NOMO-1 treated with dmso at 0.1 percent for 144 hours (cell line): Measurements from ENCODE around the gene IFT52.

ENCODE experiments used
- DNase-seq: peaks from one replicate; lab custom pipeline; 2025; ENCODE audit not compliant: unreplicated experiment; lab: John Stamatoyannopoulos, UW

IFT52 gene

DNA sequence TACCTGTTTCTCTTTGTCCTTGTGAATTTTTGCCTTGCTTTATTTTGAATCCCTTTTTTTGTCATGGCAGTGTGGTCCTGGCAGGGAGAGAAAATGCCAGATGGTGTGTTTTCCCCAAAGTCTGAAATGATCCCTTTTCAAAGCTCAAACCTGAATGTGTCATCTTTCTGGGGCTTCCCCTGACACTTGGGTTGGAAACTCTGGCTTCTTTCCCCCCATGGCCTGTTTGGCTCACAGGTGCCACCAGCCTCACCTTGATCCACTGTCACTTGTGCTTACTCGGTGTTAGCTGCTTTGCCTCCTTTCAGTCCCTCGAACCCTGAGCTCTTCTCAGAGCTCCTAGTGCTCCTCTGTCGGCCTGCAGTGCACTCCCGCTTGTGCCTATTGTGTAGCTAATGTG lies 98.4 kb downstream of the IFT52 start:
- DNase-seq: no peak

DNA sequence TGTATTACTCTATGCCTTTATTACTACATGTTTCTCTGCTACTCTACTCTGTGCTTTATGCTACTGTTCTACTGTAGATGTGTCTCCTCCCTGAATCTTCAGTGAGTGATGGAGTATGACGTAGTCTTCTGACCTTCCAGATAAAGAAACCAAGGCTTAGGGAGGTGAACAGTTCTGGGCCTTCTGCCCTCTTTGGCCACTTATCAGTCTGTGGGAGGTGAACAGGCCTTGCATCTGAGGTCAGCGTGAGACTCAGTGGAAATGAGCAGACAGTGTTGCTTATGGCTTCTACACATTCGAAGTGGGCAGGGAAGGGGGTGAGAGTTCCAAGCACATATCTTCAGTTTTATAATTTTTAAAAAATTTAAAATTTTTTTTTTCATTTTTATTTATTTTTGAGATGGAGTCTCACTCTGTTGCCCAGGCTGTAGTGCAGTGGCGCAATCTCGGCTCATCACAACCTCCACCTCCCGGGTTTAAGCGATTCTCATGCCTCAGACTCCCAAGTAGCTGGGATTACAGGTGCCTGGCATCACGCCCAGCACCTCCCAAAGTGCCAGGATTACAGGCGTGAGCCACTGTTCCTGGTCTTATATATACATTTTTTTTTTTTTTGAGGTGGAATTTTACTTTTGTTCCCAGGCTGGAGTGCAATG lies 100.3 kb downstream of the IFT52 start:
- DNase-seq: no peak

DNA sequence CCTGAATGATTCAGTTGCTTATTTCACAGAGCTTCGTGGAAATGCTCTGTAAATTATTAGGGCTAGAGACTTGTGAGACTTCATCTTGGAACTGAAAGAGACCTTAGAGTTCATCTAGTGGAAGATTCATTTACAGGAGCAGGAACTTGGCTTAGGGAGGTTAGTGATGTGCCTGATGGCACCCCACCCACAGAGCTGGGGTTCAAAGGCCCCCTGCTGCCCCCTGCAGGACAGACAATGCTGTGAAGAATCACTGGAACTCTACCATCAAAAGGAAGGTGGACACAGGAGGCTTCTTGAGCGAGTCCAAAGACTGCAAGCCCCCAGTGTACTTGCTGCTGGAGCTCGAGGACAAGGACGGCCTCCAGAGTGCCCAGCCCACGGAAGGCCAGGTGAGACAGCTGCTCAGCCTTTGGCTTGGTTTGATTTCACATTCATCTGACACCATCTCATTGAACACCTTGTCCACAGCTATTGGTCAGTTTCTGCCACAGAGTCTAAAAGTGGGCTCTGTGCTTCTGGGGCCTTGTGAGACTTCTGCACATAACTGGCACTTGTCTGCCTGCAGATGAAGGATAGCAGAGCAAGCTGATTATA lies 101.3 kb downstream of the IFT52 start:
- DNase-seq: peak; percentile 24

DNA sequence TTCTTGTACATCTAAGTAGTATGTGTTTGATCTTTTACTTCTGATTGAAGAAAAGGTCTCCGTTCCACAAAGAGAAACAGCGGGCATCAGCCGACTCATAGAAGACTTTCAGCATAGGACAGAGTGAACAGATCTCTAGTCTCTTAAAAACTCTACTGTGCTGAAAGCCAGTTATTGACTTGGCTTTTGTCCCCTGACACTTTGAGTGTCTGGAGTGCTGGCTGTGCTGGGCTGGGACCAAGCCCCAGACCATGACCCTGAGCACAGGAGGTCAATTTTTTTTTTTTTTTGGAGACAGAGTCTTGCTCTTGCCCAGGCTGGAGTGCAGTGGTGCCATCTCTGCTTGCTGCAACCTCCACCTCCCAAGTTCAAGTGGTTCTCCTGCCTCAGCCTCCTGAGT lies 104.0 kb downstream of the IFT52 start:
- DNase-seq: no peak

DNA sequence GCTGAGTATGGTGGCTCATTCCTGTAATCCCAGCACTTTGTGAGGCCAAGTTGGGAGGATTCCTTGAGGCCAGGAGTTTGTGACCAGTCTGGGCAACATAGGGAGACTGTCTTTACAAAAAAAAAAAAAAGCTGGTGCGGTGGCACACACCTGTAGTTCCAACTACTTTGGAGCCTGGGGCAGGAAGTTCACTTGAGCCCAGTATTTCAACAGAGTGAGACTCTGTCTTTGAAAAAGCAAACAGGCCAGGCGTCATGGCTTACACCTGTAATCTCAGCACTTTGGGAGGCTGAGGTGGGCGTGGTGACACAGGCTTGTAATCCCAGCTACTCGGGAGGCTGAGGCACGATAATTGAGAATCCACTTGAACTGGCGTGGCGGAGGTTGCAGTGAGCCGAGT lies 104.8 kb downstream of the IFT52 start:
- DNase-seq: no peak
